HCT116 (cell line): ENCODE measurements around the gene NPIPA1.
"Not testable (repeated sequence)": the region's sequence is repeated elsewhere in the genome, so short reads cannot be mapped to it uniquely, and the experiment has no call there.

ENCODE experiments used
- ATF3 ChIP-seq: IDR thresholded peaks from 2 replicates; pipeline ENCODE4 v1.6.1; 2012
- CBX3 ChIP-seq: IDR thresholded peaks from 2 replicates; pipeline ENCODE4 v1.6.1; 2012; ENCODE audit warnings: low read depth
- EZH2 ChIP-seq: fragments of 200-600 bp; sonication (generic); IDR thresholded peaks from 2 replicates; pipeline ENCODE4 v1.6.1; 2017; ENCODE audit warnings: antibody characterized with exemption, mixed run types
- EZH2phosphoT487 ChIP-seq: fragments of 200-600 bp; IDR thresholded peaks from 2 replicates; pipeline ENCODE4 v1.6.1; 2018; ENCODE audit warnings: antibody characterized with exemption, borderline replicate concordance
- MAX ChIP-seq: IDR thresholded peaks from 2 replicates; pipeline ENCODE4 v1.6.1; 2012
- POLR2A ChIP-seq: IDR thresholded peaks from 2 replicates; pipeline ENCODE4 v1.7.0; 2011; ENCODE audit warnings: borderline replicate concordance; ENCODE audit not compliant: insufficient read depth, insufficient read length; ENCODE audit errors: extremely low read depth
- POLR2AphosphoS5 ChIP-seq: IDR thresholded peaks from 2 replicates; pipeline ENCODE4 v1.6.1; 2011; ENCODE audit warnings: mild to moderate bottlenecking, low read depth, low read length, moderate library complexity
- RAD21 ChIP-seq: IDR thresholded peaks from 2 replicates; pipeline ENCODE4 v1.6.1; 2012; ENCODE audit warnings: low read depth, mild to moderate bottlenecking
- REST ChIP-seq: IDR thresholded peaks from 2 replicates; pipeline ENCODE4 v1.6.1; 2012; ENCODE audit warnings: low read depth
- SP1 ChIP-seq: IDR thresholded peaks from 2 replicates; pipeline ENCODE4 v1.6.1; 2012; ENCODE audit warnings: low read depth
- YY1 ChIP-seq: IDR thresholded peaks from 2 replicates; pipeline ENCODE4 v1.6.1; 2011; ENCODE audit warnings: low read length, low read depth, moderate library complexity, mild to moderate bottlenecking; ENCODE audit not compliant: insufficient replicate concordance; ENCODE audit errors: extremely low read depth
- ZFX ChIP-seq: fragments of 450-650 bp; IDR thresholded peaks from 2 replicates; pipeline ENCODE4 v1.6.1; 2017
- ZNF274 ChIP-seq: fragments of 200-500 bp; sonication (Bioruptor generic); IDR thresholded peaks from 2 replicates; pipeline ENCODE4 v1.6.1; 2014; ENCODE audit warnings: mild to moderate bottlenecking, low read depth, low read length, inconsistent platforms
- TF ChIP-seq, protein P1 (sequence below), 3 experiments: fragments of 200-600 bp in 1 of 3; sonication (generic) in 1 of 3; IDR thresholded peaks in 2 of 3; conservative IDR thresholded peaks in 1 of 3; 2 replicates each; pipeline ENCODE4 v1.5.1; 2012 to 2017; ENCODE audit warnings: low read depth in 2 of 3, low read length in 2 of 3, antibody characterized with exemption in 1 of 3, borderline replicate concordance in 1 of 3, control low read depth in 1 of 3, mild to moderate bottlenecking in 1 of 3, mixed read lengths in 1 of 3, mixed run types in 1 of 3, moderate library complexity in 1 of 3; ENCODE audit not compliant: insufficient read depth in 1 of 3

- TF ChIP-seq EZH2phosphoT487, EZH2, REST, POLR2AphosphoS5, YY1, POLR2A, SP1, ZNF274, ZFX, RAD21, CBX3, ATF3, MAX: not testable (repeated sequence)
- TF ChIP-seq, protein P1, sequence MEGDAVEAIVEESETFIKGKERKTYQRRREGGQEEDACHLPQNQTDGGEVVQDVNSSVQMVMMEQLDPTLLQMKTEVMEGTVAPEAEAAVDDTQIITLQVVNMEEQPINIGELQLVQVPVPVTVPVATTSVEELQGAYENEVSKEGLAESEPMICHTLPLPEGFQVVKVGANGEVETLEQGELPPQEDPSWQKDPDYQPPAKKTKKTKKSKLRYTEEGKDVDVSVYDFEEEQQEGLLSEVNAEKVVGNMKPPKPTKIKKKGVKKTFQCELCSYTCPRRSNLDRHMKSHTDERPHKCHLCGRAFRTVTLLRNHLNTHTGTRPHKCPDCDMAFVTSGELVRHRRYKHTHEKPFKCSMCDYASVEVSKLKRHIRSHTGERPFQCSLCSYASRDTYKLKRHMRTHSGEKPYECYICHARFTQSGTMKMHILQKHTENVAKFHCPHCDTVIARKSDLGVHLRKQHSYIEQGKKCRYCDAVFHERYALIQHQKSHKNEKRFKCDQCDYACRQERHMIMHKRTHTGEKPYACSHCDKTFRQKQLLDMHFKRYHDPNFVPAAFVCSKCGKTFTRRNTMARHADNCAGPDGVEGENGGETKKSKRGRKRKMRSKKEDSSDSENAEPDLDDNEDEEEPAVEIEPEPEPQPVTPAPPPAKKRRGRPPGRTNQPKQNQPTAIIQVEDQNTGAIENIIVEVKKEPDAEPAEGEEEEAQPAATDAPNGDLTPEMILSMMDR (IDR thresholded peaks at IDR 0.05 in 2 of 3, conservative IDR thresholded peaks at IDR 0.05 in 1 of 3; ENCODE audit: borderline replicate concordance in 1 of 3, insufficient read depth in 1 of 3, low read depth in 2 of 3, low read length in 2 of 3), result not testable (repeated sequence)
Observed at GRCh38 chr16:14973785-14974322, 36.6 kb downstream of the NPIPA1 start.
